HCT116 (cell line): ENCODE measurements around the gene CACNA1S.

Experiments used
- CEBPB ChIP-seq: IDR thresholded peaks from 2 replicates; pipeline ENCODE4 v1.6.1; 2012; ENCODE audit warnings: low read depth
- EGR1 ChIP-seq: IDR thresholded peaks from 2 replicates; pipeline ENCODE4 v1.6.1; 2012; ENCODE audit warnings: low read depth
- EZH2 ChIP-seq: fragments of 200-600 bp; sonication (generic); IDR thresholded peaks from 2 replicates; pipeline ENCODE4 v1.6.1; 2017; ENCODE audit warnings: antibody characterized with exemption, mixed run types
- POLR2A ChIP-seq: IDR thresholded peaks from 2 replicates; pipeline ENCODE4 v1.7.0; 2011; ENCODE audit warnings: borderline replicate concordance; ENCODE audit not compliant: insufficient read depth, insufficient read length; ENCODE audit errors: extremely low read depth
- POLR2AphosphoS5 ChIP-seq: IDR thresholded peaks from 2 replicates; pipeline ENCODE4 v1.6.1; 2011; ENCODE audit warnings: mild to moderate bottlenecking, low read depth, low read length, moderate library complexity
- RAD21 ChIP-seq: IDR thresholded peaks from 2 replicates; pipeline ENCODE4 v1.6.1; 2012; ENCODE audit warnings: low read depth, mild to moderate bottlenecking
- SP1 ChIP-seq: IDR thresholded peaks from 2 replicates; pipeline ENCODE4 v1.6.1; 2012; ENCODE audit warnings: low read depth
- SRF ChIP-seq: IDR thresholded peaks from 2 replicates; pipeline ENCODE4 v1.6.1; 2012; ENCODE audit warnings: low read depth
- TCF7L2 ChIP-seq: IDR thresholded peaks from 2 replicates; pipeline ENCODE4 v1.7.0; 2011; ENCODE audit warnings: borderline replicate concordance, inconsistent platforms; ENCODE audit not compliant: insufficient read depth, insufficient read length; ENCODE audit errors: extremely low read depth
- ZFX ChIP-seq: fragments of 450-650 bp; IDR thresholded peaks from 2 replicates; pipeline ENCODE4 v1.6.1; 2017
- TF ChIP-seq, protein P1 (sequence below), 3 experiments: fragments of 200-600 bp in 1 of 3; sonication (generic) in 1 of 3; IDR thresholded peaks in 2 of 3; conservative IDR thresholded peaks in 1 of 3; 2 replicates each; pipeline ENCODE4 v1.5.1; 2012 to 2017; ENCODE audit warnings: low read depth in 2 of 3, low read length in 2 of 3, antibody characterized with exemption in 1 of 3, borderline replicate concordance in 1 of 3, control low read depth in 1 of 3, mild to moderate bottlenecking in 1 of 3, mixed read lengths in 1 of 3, mixed run types in 1 of 3, moderate library complexity in 1 of 3; ENCODE audit not compliant: insufficient read depth in 1 of 3
- TF ChIP-seq, protein P2 (sequence below): IDR thresholded peaks from 2 replicates; pipeline ENCODE4 v1.6.1; 2012

DNA sequence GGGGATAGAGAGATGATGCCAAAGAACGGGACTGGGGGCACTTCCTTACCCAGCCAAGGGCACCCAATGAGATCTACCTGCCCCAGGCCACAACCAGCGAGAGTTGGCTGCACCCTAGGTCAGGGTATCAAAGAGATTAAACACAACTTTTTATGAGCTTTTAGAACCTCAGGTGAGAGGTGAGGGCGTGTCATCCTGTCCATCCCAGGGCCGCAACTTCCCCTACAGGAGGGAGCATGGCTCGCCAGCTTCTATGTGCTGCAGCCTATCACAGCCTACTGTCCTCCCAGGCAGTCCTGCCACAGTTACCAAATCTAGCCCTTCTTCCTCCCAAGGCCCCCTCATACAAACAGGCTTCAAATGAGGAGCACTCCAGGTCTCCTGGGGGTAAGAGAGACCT is 29.2 kb upstream of the CACNA1S start:
- TF ChIP-seq, protein P1, sequence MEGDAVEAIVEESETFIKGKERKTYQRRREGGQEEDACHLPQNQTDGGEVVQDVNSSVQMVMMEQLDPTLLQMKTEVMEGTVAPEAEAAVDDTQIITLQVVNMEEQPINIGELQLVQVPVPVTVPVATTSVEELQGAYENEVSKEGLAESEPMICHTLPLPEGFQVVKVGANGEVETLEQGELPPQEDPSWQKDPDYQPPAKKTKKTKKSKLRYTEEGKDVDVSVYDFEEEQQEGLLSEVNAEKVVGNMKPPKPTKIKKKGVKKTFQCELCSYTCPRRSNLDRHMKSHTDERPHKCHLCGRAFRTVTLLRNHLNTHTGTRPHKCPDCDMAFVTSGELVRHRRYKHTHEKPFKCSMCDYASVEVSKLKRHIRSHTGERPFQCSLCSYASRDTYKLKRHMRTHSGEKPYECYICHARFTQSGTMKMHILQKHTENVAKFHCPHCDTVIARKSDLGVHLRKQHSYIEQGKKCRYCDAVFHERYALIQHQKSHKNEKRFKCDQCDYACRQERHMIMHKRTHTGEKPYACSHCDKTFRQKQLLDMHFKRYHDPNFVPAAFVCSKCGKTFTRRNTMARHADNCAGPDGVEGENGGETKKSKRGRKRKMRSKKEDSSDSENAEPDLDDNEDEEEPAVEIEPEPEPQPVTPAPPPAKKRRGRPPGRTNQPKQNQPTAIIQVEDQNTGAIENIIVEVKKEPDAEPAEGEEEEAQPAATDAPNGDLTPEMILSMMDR (IDR thresholded peaks at IDR 0.05 in 2 of 3, conservative IDR thresholded peaks at IDR 0.05 in 1 of 3; ENCODE audit: borderline replicate concordance in 1 of 3, insufficient read depth in 1 of 3, low read depth in 2 of 3, low read length in 2 of 3), result no peak
- no peak for TF ChIP-seq TCF7L2
- TF ChIP-seq ZFX, result no peak
- TF ChIP-seq POLR2A, result no peak
- no peak for TF ChIP-seq EZH2
- TF ChIP-seq POLR2AphosphoS5, result no peak
- TF ChIP-seq SRF, result no peak
- TF ChIP-seq CEBPB, result no peak
- TF ChIP-seq SP1, result no peak
- TF ChIP-seq, protein P2, sequence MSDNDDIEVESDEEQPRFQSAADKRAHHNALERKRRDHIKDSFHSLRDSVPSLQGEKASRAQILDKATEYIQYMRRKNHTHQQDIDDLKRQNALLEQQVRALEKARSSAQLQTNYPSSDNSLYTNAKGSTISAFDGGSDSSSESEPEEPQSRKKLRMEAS, result no peak
- no peak for TF ChIP-seq EGR1
- TF ChIP-seq RAD21, result no peak
